HT-29 (cell line): ENCODE results near the gene EEFSEC. TPM values are rescaled to one million over a fixed set of nuclear protein-coding genes. Genes with fewer than 3 reads are reported as not detected.
A peak's percentile ranks its signal among the peaks of the same experiment; 100 is the strongest.

Experiments
- DNase-seq: peaks from one replicate; pipeline ENCODE4 v3.0.0-alpha.2; 2015; ENCODE audit warnings: low spot score
- total RNA-seq: library from RNA; depleted of rRNA; stranded (reverse); fragments of >200 nt; shearing (Covaris generic); gene quantifications from 2 replicates; pipeline ENCODE4 v1.2.3, GENCODE V29; 2014

Gene EEFSEC
- total RNA-seq, 1 experiment from 2014 or later: 22.0 TPM

- DNase-seq: no peak
These were observed 132.7 kb downstream of the EEFSEC start for GRCh38 chr3:128285967-128286321.

- DNase-seq: no peak
These were observed 133.4 kb downstream of the EEFSEC start for GRCh38 chr3:128286691-128287090.

- no peak for DNase-seq
These were observed 133.9 kb downstream of the EEFSEC start for GRCh38 chr3:128287216-128287615.

- no peak for DNase-seq
These were observed 136.3 kb downstream of the EEFSEC start for GRCh38 chr3:128289534-128289933.

- DNase-seq: no peak
These were observed 137.2 kb downstream of the EEFSEC start for GRCh38 chr3:128290484-128290883.

GRCh38 chr3:128293930-128294329 lies 140.6 kb downstream of the EEFSEC start:
- DNase-seq: no peak

- no peak for DNase-seq
These were observed 141.8 kb downstream of the EEFSEC start for GRCh38 chr3:128294999-128295468.

GRCh38 chr3:128296469-128297251 lies 143.4 kb downstream of the EEFSEC start:
- DNase-seq: no peak

- peak; percentile 59 for DNase-seq
These were observed 144.3 kb downstream of the EEFSEC start for GRCh38 chr3:128297401-128298138.

GRCh38 chr3:128301186-128302023 lies 148.1 kb downstream of the EEFSEC start:
- DNase-seq: no peak

GRCh38 chr3:128306481-128306880 lies 153.2 kb downstream of the EEFSEC start:
- no peak for DNase-seq

GRCh38 chr3:128307029-128307633 lies 153.8 kb downstream of the EEFSEC start:
- DNase-seq: peak; percentile 80

- DNase-seq: no peak
These were observed 154.6 kb downstream of the EEFSEC start for GRCh38 chr3:128307781-128308469.

GRCh38 chr3:128309026-128309425 lies 155.7 kb downstream of the EEFSEC start:
- no peak for DNase-seq

GRCh38 chr3:128310286-128311058 lies 157.2 kb downstream of the EEFSEC start:
- no peak for DNase-seq

GRCh38 chr3:128311441-128311844 lies 158.2 kb downstream of the EEFSEC start:
- no peak for DNase-seq

GRCh38 chr3:128312271-128312670 lies 159.0 kb downstream of the EEFSEC start:
- DNase-seq: no peak

GRCh38 chr3:128313071-128313725 lies 159.9 kb downstream of the EEFSEC start:
- no peak for DNase-seq

- no peak for DNase-seq
These were observed 160.7 kb downstream of the EEFSEC start for GRCh38 chr3:128313935-128314334.

- DNase-seq: no peak
These were observed 162.0 kb downstream of the EEFSEC start for GRCh38 chr3:128315313-128315712.
